IMR-90 (cell line): ENCODE results near the gene NTF3.

Experiments
- BHLHE40 ChIP-seq: fragments of 150-350 bp; IDR thresholded peaks from 2 replicates; pipeline ENCODE4 v1.6.1; 2016; ENCODE audit warnings: mild to moderate bottlenecking, low read depth, low read length
- CEBPB ChIP-seq: IDR thresholded peaks from 2 replicates; pipeline ENCODE4 v1.6.1; 2012; ENCODE audit warnings: low read depth, low read length, improper control_type of control experiment
- CTCF ChIP-seq: conservative IDR thresholded peaks from 2 replicates; pipeline ENCODE4 v1.5.1; 2012; ENCODE audit warnings: mild to moderate bottlenecking, low read depth, low read length, improper control_type of control experiment
- FOS ChIP-seq: fragments of 150-350 bp; IDR thresholded peaks from 2 replicates; pipeline ENCODE4 v1.6.1; 2016; ENCODE audit warnings: low read depth, low read length
- MXI1 ChIP-seq: IDR thresholded peaks from 2 replicates; pipeline ENCODE4 v1.6.1; 2012; ENCODE audit warnings: low read depth, mild to moderate bottlenecking, low read length, moderate library complexity, borderline replicate concordance
- POLR2A ChIP-seq: IDR thresholded peaks from 2 replicates; pipeline ENCODE4 v1.6.1; 2012; ENCODE audit warnings: mild to moderate bottlenecking, low read depth, low read length
- RFX5 ChIP-seq: IDR thresholded peaks from 2 replicates; pipeline ENCODE4 v1.8.0; 2012; ENCODE audit warnings: low read depth, mild to moderate bottlenecking, low read length, moderate library complexity
- SMC3 ChIP-seq: fragments of 150-350 bp; IDR thresholded peaks from 2 replicates; pipeline ENCODE4 v1.6.1; 2016; ENCODE audit warnings: low read depth, mild to moderate bottlenecking, antibody characterized with exemption, low read length, moderate library complexity
- TF ChIP-seq, protein P1 (sequence below): fragments of 150-350 bp; IDR thresholded peaks from 2 replicates; pipeline ENCODE4 v1.6.1; 2017; ENCODE audit warnings: mild to moderate bottlenecking, antibody characterized with exemption, low read length, low read depth

- TF ChIP-seq BHLHE40 (no peak), CEBPB (peak; percentile 90), MXI1 (no peak), CTCF (no peak), SMC3 (no peak), POLR2A (no peak), RFX5 (no peak), FOS (no peak)
- TF ChIP-seq, protein P1, sequence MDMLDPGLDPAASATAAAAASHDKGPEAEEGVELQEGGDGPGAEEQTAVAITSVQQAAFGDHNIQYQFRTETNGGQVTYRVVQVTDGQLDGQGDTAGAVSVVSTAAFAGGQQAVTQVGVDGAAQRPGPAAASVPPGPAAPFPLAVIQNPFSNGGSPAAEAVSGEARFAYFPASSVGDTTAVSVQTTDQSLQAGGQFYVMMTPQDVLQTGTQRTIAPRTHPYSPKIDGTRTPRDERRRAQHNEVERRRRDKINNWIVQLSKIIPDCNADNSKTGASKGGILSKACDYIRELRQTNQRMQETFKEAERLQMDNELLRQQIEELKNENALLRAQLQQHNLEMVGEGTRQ, result no peak
Measured at GRCh38 chr12:5473076-5473782, 41.3 kb downstream of the NTF3 start.
